Stimulated activated CD4-positive, alpha-beta T cell treated with anti-CD3 and anti-CD28 coated beads, Interleukin-2, amount 100 ng/mL, for 4 hours (primary cell): ENCODE results near the gene MIER1.

Experiments used
- DNase-seq: peaks from one replicate; pipeline ENCODE4 v3.0.0-alpha.2; 2020; ENCODE audit warnings: low read depth

Gene MIER1

GRCh38 chr1:66999640-67000400 lies 75.0 kb downstream of the MIER1 start:
- DNase-seq, result no peak

DNA sequence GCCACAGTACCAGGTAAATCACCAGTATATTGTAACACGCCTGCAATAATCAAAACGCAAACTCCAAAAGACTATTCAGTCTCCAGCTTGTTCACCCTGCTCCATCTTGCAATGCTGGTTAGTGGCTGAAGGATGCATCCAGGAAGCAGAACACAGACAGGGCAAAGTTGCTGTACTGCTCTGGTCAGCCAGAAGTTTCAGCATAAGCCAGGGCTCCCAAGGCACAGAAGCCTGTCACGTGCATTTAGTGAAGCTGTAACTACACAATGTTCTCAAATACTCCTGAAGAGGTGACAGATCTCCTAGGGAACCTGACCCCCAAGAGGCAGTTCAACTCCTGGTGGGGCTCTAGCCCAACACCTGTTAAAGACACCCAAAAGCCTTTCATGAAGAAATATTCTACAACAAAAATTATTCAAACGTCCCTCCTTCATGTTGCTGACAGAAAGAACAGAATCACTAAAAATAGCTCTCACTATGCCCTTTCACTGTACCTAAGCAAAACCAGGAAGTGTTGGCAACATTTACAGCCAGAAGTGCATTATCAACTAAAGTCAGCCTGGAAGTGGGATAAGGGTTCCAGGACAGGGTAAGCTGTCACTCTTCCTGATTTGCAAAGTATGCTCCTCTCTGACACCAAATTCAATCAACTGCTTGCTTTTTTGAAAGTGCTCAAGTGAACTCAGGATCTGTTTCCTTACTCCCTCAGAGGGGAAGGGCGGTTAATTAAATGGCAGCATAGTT lies 77.1 kb downstream of the MIER1 start:
- DNase-seq, result no peak

GRCh38 chr1:67004176-67004575 lies 79.4 kb downstream of the MIER1 start:
- no peak for DNase-seq

- no peak for DNase-seq
Observed at GRCh38 chr1:67005068-67005467, 80.3 kb downstream of the MIER1 start.

- DNase-seq, result no peak
Observed at GRCh38 chr1:67009792-67010191, 85.0 kb downstream of the MIER1 start.

- DNase-seq, result no peak
Observed at GRCh38 chr1:67013573-67013972, 88.8 kb downstream of the MIER1 start.

DNA sequence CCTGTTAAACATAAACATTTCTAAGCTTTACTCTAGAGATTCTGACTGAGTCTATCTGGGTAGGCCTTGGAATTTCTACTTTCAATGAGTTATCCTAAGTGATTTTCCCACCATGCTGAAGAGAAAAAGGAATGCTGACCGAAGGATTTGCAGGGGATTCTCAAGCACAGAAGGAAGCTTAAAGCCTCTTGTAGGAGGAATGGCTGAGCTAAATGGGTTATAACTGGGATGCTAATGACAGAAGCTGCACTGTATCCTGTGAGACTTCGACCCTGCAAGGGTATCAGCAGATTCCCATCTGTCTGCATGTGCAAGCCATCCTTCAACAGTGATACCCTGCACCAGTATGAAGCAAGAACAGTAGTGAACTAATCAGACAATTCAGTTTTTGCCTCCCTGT lies 93.8 kb downstream of the MIER1 start:
- DNase-seq, result no peak

DNA sequence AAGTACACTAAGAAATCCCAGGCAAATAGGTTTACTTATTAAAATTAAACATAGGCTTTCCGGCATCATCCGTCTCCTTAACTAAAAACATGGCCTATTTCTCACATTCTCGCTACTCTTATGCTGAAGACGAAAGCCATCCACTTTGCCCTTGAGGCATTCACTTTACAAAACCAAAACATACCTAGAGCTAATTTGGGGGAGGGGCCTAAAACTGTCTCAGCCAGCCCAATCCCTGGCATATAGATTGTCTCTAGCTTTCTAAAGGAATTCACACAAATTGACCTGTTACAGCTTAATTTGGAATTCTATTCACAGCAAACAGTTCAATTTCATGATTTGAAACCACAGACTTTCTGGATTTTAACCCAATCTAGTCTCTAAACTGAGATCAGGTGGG lies 94.3 kb downstream of the MIER1 start:
- DNase-seq, result no peak

GRCh38 chr1:67019600-67020136 lies 94.9 kb downstream of the MIER1 start:
- DNase-seq, result no peak

GRCh38 chr1:67020304-67020703 lies 95.5 kb downstream of the MIER1 start:
- DNase-seq, result no peak

- no peak for DNase-seq
Observed at GRCh38 chr1:67020765-67021164, 96.0 kb downstream of the MIER1 start.

DNA sequence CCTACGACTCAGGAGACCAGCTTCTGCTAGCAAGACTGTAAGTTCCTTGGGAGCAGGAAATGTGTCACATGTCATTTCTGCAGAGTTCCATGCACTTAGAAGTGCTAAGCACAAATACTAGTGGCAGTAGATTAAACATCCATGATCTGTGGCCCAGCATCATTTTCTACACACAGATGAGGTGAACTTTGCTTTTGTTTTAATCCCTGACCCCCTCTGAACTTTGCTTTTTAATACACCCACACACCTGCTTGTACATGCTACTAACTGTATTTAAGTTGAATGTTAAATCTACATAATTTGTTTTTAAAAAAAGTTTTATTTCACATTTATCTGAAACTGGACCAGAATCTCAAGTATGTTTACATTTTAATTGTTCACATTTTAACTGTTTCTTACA lies 104.7 kb downstream of the MIER1 start:
- DNase-seq, result no peak

DNA sequence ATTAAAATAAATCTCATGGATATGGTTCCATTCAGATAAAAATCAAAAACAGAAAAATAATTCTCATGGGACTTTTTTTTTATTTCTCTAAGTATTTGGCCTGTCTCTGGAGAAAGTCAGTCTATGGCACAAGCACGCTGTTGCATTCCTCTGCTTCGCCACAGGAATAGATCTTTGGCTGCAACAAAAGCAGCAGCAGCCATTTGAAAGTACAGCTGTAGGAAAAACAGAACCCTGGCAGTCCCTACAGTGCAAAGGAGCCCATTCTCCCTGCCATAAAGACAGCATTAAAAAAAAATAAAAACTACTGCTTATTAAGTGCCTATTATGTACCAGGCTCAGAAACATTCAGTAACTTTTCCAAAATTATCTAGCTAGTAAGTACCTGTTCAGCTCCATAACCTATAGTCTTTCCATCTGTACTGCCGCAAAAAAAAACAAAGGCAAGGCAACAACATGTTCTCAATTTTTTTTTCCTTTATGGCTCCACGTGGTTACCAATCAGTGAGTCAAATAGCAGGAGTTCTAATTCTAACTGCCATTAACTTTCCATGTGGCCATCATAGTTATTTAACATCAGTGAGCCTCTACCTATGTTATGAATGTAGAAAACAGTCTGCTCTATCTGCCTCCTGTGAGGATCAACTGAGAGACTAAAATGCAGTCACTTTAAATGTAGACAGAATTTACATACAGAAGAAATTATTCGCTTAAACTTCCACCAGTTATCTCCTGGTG lies 106.5 kb downstream of the MIER1 start:
- no peak for DNase-seq

DNA sequence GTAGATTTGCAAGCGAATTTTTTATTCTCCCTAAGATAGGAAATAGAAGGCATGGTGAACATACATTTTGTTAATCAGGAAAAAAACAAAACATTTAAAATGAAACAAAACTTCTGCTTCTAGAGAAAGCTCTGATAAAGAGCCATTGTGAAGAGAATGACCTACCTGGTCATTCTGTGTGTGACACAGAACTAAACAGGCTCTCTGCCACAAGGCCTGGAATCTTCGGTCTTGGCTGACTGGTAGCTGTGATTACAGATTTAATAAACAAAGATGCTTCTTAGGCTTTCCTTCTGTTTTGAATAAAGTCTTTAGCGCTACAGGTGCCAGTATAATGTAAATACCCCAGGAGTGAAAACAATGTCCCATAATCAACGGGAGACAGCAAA lies 107.1 kb downstream of the MIER1 start:
- no peak for DNase-seq
